GM21576 (cell line): ENCODE data around the gene CYP11A1.

ENCODE experiments used
- ATAC-seq: cut with Tn5 transposase; IDR thresholded peaks from one replicate; pipeline ENCODE4 v1.9.1; 2021; ENCODE audit warnings: mild to moderate bottlenecking, moderate library complexity; ENCODE audit not compliant: unreplicated experiment

Gene CYP11A1

GRCh38 chr15:74305687-74306086, 61.8 kb downstream of the CYP11A1 start:
- ATAC-seq: no peak

GRCh38 chr15:74304431-74304830, 63.0 kb downstream of the CYP11A1 start:
- ATAC-seq: no peak

- ATAC-seq: no peak
Measured at GRCh38 chr15:74303741-74304309, 63.6 kb downstream of the CYP11A1 start.

GRCh38 chr15:74302821-74303359, 64.6 kb downstream of the CYP11A1 start:
- ATAC-seq: no peak

GRCh38 chr15:74301583-74302361, 65.7 kb downstream of the CYP11A1 start:
- no peak for ATAC-seq

- no peak for ATAC-seq
Measured at GRCh38 chr15:74300057-74300795, 67.2 kb downstream of the CYP11A1 start.

- ATAC-seq: no peak
Measured at GRCh38 chr15:74297887-74298286, 69.6 kb downstream of the CYP11A1 start.

GRCh38 chr15:74295800-74296199, 71.6 kb downstream of the CYP11A1 start:
- ATAC-seq: no peak

GRCh38 chr15:74294010-74294409, 73.4 kb downstream of the CYP11A1 start:
- ATAC-seq: no peak

GRCh38 chr15:74293021-74293810, 74.2 kb downstream of the CYP11A1 start:
- no peak for ATAC-seq

- ATAC-seq: no peak
Measured at GRCh38 chr15:74291101-74292071, 76.1 kb downstream of the CYP11A1 start.

- ATAC-seq: no peak
Measured at GRCh38 chr15:74290645-74291044, 76.8 kb downstream of the CYP11A1 start.

GRCh38 chr15:74289671-74290070, 77.8 kb downstream of the CYP11A1 start:
- ATAC-seq: no peak
